ENCODE data around the gene TYROBP. TPM values are rescaled to one million over a fixed set of nuclear protein-coding genes. Genes with fewer than 3 reads are reported as not detected.

The TYROBP gene
- not detected in 2 replicates for total RNA-seq (2014; rRNA removed; shearing (Covaris generic))

DNA sequence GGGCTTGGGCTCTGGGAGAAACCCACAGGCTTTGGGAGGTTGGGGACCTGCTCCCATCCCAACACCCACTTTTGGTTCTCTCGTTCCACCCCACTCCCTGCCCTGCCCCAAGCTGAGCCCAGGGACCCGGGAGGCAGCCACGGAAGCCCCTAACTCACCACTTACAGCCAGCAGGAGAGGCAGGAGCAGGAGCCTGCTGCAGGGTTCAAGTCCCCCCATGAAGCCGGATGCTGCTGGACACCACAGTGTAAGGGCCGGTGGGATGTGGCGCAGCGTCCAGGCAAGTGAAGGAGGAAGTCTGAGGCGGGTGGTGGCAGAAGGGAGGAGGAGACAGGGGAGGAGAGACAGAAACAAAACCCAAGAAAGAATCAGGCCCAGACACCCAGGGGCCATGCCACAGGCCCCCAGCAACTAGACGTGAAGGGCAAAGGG, at the start of gene TYROBP:
Gene TYROBP, minus strand, starts transcription at position 286 of the 432 bp plus-strand sequence. Its CDS starts 67 bp downstream, at position 219.

GRCh38 chr19:35935911-35936737, 28.0 kb upstream of the TYROBP start, which contains the start of gene LRFN3:
Gene LRFN3 (plus strand): TSS chr19:35936374. CDS start chr19:35939426, 3,052 bp downstream.

DNA sequence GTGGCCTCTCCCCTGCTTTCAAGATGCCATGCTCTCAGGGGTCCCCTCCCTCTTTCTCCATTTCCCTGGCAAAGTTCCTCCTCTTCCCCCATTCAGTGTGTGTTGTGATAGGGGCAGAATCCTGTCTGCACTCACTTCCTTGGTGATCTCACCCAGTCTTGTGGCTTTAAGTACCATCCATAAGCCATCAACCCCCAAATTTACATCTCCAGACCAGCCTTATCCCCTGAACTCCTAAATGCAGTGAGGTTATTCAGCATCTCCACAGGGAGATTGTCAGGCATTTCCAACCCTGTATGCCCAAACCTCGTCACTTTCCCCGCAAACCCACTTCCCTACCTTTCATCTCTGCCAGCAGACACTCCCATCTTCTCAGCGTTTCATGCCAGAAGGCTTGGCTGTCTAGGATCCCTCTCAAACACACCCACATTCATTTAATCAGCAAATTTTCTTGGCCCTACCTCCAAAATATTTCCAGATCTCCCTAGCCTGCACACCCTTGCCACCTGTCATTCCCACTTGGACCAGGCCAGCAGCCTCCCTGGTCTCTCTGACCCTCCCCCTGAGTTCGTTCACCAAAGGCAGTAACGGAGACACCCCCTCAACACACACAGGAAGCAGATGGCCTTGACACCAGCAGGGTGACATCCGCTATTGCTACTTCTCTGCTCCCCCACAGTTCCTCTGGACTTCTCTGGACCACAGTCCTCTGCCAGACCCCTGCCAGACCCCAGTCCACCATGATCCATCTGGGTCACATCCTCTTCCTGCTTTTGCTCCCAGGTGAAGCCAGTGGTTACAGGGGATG, 6.0 kb downstream of the TYROBP start, which contains the start of gene HCST:
Gene HCST, plus strand, starts transcription at position 676 of the 808 bp plus-strand sequence. Its CDS starts 65 bp downstream, at position 741.

DNA sequence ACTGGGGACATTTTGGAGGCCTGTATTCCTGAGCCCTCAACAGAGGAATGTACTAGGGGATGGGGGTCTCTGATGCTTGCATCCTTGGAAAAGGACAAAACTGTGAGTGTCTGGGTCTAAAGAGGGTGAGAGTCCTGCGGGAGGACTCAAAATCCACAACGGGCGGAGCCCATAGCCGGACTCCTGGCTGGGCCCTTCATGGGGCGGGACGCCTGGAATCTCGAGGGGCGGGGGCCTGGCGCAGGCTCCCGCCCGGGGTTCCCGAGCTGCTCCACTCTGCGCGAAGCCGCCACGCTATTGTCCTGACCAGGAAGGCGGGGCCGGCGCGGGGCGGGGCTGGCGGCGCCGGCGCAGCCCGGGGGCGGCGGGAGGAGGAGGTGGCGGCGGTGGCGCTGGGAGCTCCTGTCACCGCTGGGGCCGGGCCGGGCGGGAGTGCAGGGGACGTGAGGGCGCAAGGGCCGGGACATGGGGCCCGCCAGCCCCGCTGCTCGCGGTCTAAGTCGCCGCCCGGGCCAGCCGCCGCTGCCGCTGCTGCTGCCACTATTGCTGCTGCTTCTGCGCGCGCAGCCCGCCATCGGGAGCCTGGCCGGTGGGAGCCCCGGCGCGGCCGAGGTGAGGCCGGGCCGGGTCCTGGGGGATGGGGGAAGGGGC, 39.8 kb downstream of the TYROBP start, which contains the start of gene APLP1:
Gene APLP1, plus strand, starts transcription at position 403 of the 651 bp plus-strand sequence. Its CDS starts 63 bp downstream, at position 466.

GRCh38 chr19:35856546-35857149, 51.4 kb downstream of the TYROBP start, which contains the start of gene KIRREL2:
Gene KIRREL2 (plus strand): TSS chr19:35856911. CDS start chr19:35857120, 209 bp downstream.

Small RNA genes within 50 kb of the gene (small RNA-seq; reads per million reads assigned to genes)
- gene AF038458.1 (not detected), gene RN7SL402P (not detected)

Other genes starting within 250 kb of the TYROBP start
- gene UPK1A, start 241.8 kb downstream of the TYROBP start, total RNA-seq (2014; rRNA removed; shearing (Covaris generic)) = not detected in 2 replicates
- not detected in 2 replicates for gene ZBTB32, start 203.7 kb downstream of the TYROBP start, total RNA-seq (2014; rRNA removed; shearing (Covaris generic))
- gene KMT2B, start 190.3 kb downstream of the TYROBP start, total RNA-seq (2014; rRNA removed; shearing (Covaris generic)) = 14.4 and 20.0 TPM in 2 replicates
- 3.6 and 6.8 TPM in 2 replicates for gene IGFLR1, start 165.8 kb downstream of the TYROBP start, total RNA-seq (2014; rRNA removed; shearing (Covaris generic))
- gene U2AF1L4, start 162.9 kb downstream of the TYROBP start, total RNA-seq (2014; rRNA removed; shearing (Covaris generic)) = 22.6 and 23.4 TPM in 2 replicates
- gene PSENEN, start 162.6 kb downstream of the TYROBP start, total RNA-seq (2014; rRNA removed; shearing (Covaris generic)) = 35.6 and 40.4 TPM in 2 replicates
- gene LIN37, start 159.7 kb downstream of the TYROBP start, total RNA-seq (2014; rRNA removed; shearing (Covaris generic)) = 7.4 and 12.7 TPM in 2 replicates
- gene HSPB6, start 151.3 kb downstream of the TYROBP start, total RNA-seq (2014; rRNA removed; shearing (Covaris generic)) = 0.40 TPM in 1 of 2 replicates, not detected in the other
- gene PROSER3, start 150.1 kb downstream of the TYROBP start, total RNA-seq (2014; rRNA removed; shearing (Covaris generic)) = 9.5 and 10.8 TPM in 2 replicates
- 3.3 and 9.8 TPM in 2 replicates for gene ARHGAP33, start 132.7 kb downstream of the TYROBP start, total RNA-seq (2014; rRNA removed; shearing (Covaris generic))
- gene PRODH2, start 95.5 kb downstream of the TYROBP start, total RNA-seq (2014; rRNA removed; shearing (Covaris generic)) = not detected in 2 replicates
- gene NPHS1, start 55.8 kb downstream of the TYROBP start, total RNA-seq (2014; rRNA removed; shearing (Covaris generic)) = not detected in 2 replicates
- 0.08 TPM in 1 of 2 replicates, not detected in the other for gene KIRREL2, start 51.4 kb downstream of the TYROBP start, total RNA-seq (2014; rRNA removed; shearing (Covaris generic))
- gene APLP1, start 39.7 kb downstream of the TYROBP start, total RNA-seq (2014; rRNA removed; shearing (Covaris generic)) = 5.3 and 7.0 TPM in 2 replicates
- 4.6 and 9.6 TPM in 2 replicates for gene NFKBID, start 7.8 kb downstream of the TYROBP start, total RNA-seq (2014; rRNA removed; shearing (Covaris generic))
- 1.2 TPM in 1 of 2 replicates, not detected in the other for gene HCST, start 5.8 kb downstream of the TYROBP start, total RNA-seq (2014; rRNA removed; shearing (Covaris generic))
- gene LRFN3, start 28.1 kb upstream of the TYROBP start, total RNA-seq (2014; rRNA removed; shearing (Covaris generic)) = 2.1 TPM in 2 replicates
- gene SDHAF1, start 86.9 kb upstream of the TYROBP start, total RNA-seq (2014; rRNA removed; shearing (Covaris generic)) = 33.0 and 39.2 TPM in 2 replicates
- 0.19 TPM in 1 of 2 replicates, not detected in the other for gene SYNE4, start 100.5 kb upstream of the TYROBP start, total RNA-seq (2014; rRNA removed; shearing (Covaris generic))
- gene ALKBH6, start 105.9 kb upstream of the TYROBP start, total RNA-seq (2014; rRNA removed; shearing (Covaris generic)) = 26.7 and 54.3 TPM in 2 replicates
- gene CLIP3, start 124.6 kb upstream of the TYROBP start, total RNA-seq (2014; rRNA removed; shearing (Covaris generic)) = 4.0 and 5.8 TPM in 2 replicates
- gene THAP8, start 146.0 kb upstream of the TYROBP start, total RNA-seq (2014; rRNA removed; shearing (Covaris generic)) = 3.1 and 3.2 TPM in 2 replicates
- 11.6 and 12.5 TPM in 2 replicates for gene WDR62, start 146.6 kb upstream of the TYROBP start, total RNA-seq (2014; rRNA removed; shearing (Covaris generic))
- gene OVOL3, start 202.8 kb upstream of the TYROBP start, total RNA-seq (2014; rRNA removed; shearing (Covaris generic)) = not detected in 2 replicates
- gene POLR2I, start 206.6 kb upstream of the TYROBP start, total RNA-seq (2014; rRNA removed; shearing (Covaris generic)) = 181 and 195 TPM in 2 replicates
- gene TBCB, start 207.2 kb upstream of the TYROBP start, total RNA-seq (2014; rRNA removed; shearing (Covaris generic)) = 309 and 326 TPM in 2 replicates
- gene CAPNS1, start 231.8 kb upstream of the TYROBP start, total RNA-seq (2014; rRNA removed; shearing (Covaris generic)) = 358 and 397 TPM in 2 replicates
- not detected in 2 replicates for gene COX7A1, start 244.2 kb upstream of the TYROBP start, total RNA-seq (2014; rRNA removed; shearing (Covaris generic))